Heart left ventricle (tissue), 13 donors: ENCODE results near the gene ATXN7L3.

Experiments
- CTCF ChIP-seq, 12 donors: fragments of 200-600 bp; sonication (generic) in 4 of 12; IDR thresholded peaks; one replicate each; pipeline versions ENCODE4 v1.5.0 to v1.8.0; 2018 to 2022; ENCODE audit warnings: antibody characterized with exemption in 12 of 12, mild to moderate bottlenecking in 5 of 12
- POLR2A ChIP-seq, 2 donors: fragments of 450-650 bp; IDR thresholded peaks; one replicate each; pipeline ENCODE4 v1.6.1; 2017; ENCODE audit warnings: antibody characterized with exemption in 2 of 2, mild to moderate bottlenecking in 2 of 2, moderate library complexity in 2 of 2
- donor health status: ischemic (EF 13 %, LVEDD 7.1; RV severe dilation, severe dysfunction).
- donor health status: DM: no; HTN: yes; CAD: no.
- donor health status: DM: no; HTN: no; CAD: no.
- donor health status: ischemic (EF 25% LVEDD 6.9; RV normal size, moderate dysfunction).
- donor health status: ischemic (EF 25% LVEDD 5.7; RV mildly dilated, moderate dysfunction).
- donor health status: ischemic (EF 35%, LVEDD 5.7; RV mildly dilated, moderate dysfunction).
- donor health status: nonischemic (EF 11% LVEDD 7.7; RV severe dilation, severe dysfunction).
- donor health status: DM: yes; HTN: yes; CAD: no.
- donor health status: PGD.
- donor health status: ischemic (EF 29% LVEDD 5.4; RV normal size, mild dysfunction).
- donor health status: nonischemic (EF 23%, LVEDD 6.1; RV moderate dilation, normal function).

DNA sequence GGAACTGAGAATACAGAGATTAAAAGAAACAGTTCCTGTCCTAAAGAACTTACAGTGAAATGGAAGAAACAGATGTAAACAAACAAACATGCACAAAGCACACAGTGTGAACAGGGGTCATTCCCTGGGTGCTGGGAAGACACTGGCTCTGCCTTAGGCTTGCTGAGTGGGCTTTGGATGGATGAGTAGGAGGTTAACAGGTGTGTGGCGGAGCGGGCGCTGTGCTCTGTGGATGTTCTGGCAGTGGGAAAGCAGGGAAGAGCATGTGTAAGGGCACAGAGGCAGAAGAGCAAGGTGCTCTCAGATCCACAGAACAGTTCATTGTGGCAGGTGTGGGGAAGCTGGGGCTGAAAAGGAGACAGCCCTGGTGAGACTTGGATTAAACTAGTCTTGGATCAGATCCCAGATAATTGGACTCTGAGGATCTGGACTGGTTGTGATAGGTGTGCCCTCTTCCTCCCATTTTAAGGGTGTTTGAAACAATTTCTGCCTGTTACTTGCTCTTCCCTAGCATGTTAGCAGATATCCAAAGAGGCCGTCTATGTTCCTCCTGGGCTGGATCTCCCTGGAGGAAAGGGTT is 49.8 kb downstream of the ATXN7L3 start:
- no peak for TF ChIP-seq POLR2A (IDR thresholded peaks at IDR 0.05)
- TF ChIP-seq CTCF (IDR thresholded peaks at IDR 0.05) = no peak
